GM12878 (cell line): ENCODE measurements around the gene STK4. TPM values are rescaled to one million over a fixed set of nuclear protein-coding genes. Genes with fewer than 3 reads are reported as not detected.
A peak's percentile ranks its signal among the peaks of the same experiment; 100 is the strongest.

Experiments
- ATAC-seq: fragments of 200-7000 bp; cut with Tn5 transposase; 3 replicates; pipeline ENCODE4 v1.9.1; 2020; ENCODE audit warnings: mild to moderate bottlenecking, moderate library complexity
- BruUV-seq: library from RNA; stranded (reverse); fragments of 400-500 nt; replicated peaks from 2 replicates; lab custom pipeline; 2021; lab: Mats Ljungman, UMichigan
- CTCF ChIA-PET: fragments of 300-600 bp; sonication (Branson Sonifier 250); formaldehyde crosslinking; extraction: SDS; loops from one replicate; lab custom pipeline; 2021; ENCODE audit warnings: inconsistent platforms; lab: Yijun Ruan, JAX
- POLR2A ChIA-PET: fragments of 350-600 bp; formaldehyde crosslinking; extraction: SDS; loops from one replicate; lab custom pipeline; 2021; ENCODE audit warnings: inconsistent platforms; lab: Charles Lee
- RAD21 ChIA-PET: fragments of 300-600 bp; sonication (Branson Sonifier 250); formaldehyde crosslinking; loops from one replicate; lab custom pipeline; 2023; ENCODE audit warnings: antibody characterized with exemption; ENCODE audit not compliant: unreplicated experiment; lab: Charles Lee
- SMC1A ChIA-PET: fragments of 300-600 bp; sonication (Branson Sonifier 250); formaldehyde crosslinking; loops from one replicate; lab custom pipeline; 2023; ENCODE audit not compliant: unreplicated experiment, uncharacterized antibody; lab: Charles Lee
- DNase-seq: peaks from one replicate; pipeline ENCODE4 v3.0.0-alpha.2; 2011; ENCODE audit warnings: low read depth, low spot score
- FAIRE-seq: peaks from 3 replicates; lab custom pipeline; 2011; peaks lifted over from hg19 to GRCh38; lab: Jason Lieb, UNC
- H2AFZ ChIP-seq: 2 replicates; pipeline ENCODE4 v1.6.0; 2011; ENCODE audit warnings: low read depth, low read length, control low read depth; ENCODE audit not compliant: control insufficient read depth
- H3K27ac ChIP-seq: 2 replicates; pipeline ENCODE4 v1.5.1; 2011; ENCODE audit warnings: control low read depth; ENCODE audit not compliant: control insufficient read depth, insufficient read depth
- H3K27me3 ChIP-seq, 2 experiments: replicated peaks in 1 of 2; 2 replicates each; pipeline versions ENCODE4 v1.6.0 to v1.6.1; 2011; ENCODE audit warnings: low read length in 1 of 2; ENCODE audit not compliant: control insufficient read depth in 2 of 2, insufficient read depth in 2 of 2
- H3K36me3 ChIP-seq, 2 experiments: 2 replicates each; pipeline ENCODE4 v1.5.1; 2011; ENCODE audit warnings: low read length in 1 of 2; ENCODE audit not compliant: control insufficient read depth in 2 of 2, insufficient read depth in 2 of 2
- H3K4me1 ChIP-seq: 2 replicates; pipeline ENCODE4 v1.6.1; 2011; ENCODE audit warnings: mild to moderate bottlenecking, low read length, moderate library complexity, mixed read lengths; ENCODE audit not compliant: control insufficient read depth, insufficient read depth
- H3K4me2 ChIP-seq: 2 replicates; pipeline ENCODE4 v1.6.0; 2011; ENCODE audit warnings: control low read depth; ENCODE audit not compliant: control insufficient read depth, insufficient read depth
- H3K4me3 ChIP-seq: fragments of 200-600 bp; sonication (generic); 2 replicates; pipeline ENCODE4 v1.5.1; 2016
- H3K79me2 ChIP-seq: 2 replicates; pipeline ENCODE4 v1.6.0; 2011; ENCODE audit warnings: low read length; ENCODE audit not compliant: control insufficient read depth, insufficient read depth
- H3K9ac ChIP-seq: 2 replicates; pipeline ENCODE4 v1.8.0; 2011; ENCODE audit warnings: low read length, control low read depth, mixed read lengths; ENCODE audit not compliant: control insufficient read depth, insufficient read depth
- H3K9me3 ChIP-seq: replicated peaks from 3 replicates; pipeline ENCODE4 v1.5.1; 2011; ENCODE audit warnings: mild to moderate bottlenecking, low read length; ENCODE audit not compliant: control insufficient read depth, insufficient read depth
- H4K20me1 ChIP-seq: 2 replicates; pipeline ENCODE4 v1.6.0; 2011; ENCODE audit not compliant: control insufficient read depth, insufficient read depth
- ATF7 ChIP-seq: fragments of 450-650 bp; IDR thresholded peaks from 2 replicates; pipeline ENCODE4 v1.6.1; 2016; ENCODE audit warnings: low read depth, mild to moderate bottlenecking
- CHD2 ChIP-seq: IDR thresholded peaks from 2 replicates; pipeline ENCODE4 v1.6.1; 2011; ENCODE audit warnings: low read depth, low read length, improper control_type of control experiment, borderline replicate concordance
- CREB1 ChIP-seq: IDR thresholded peaks from 2 replicates; pipeline ENCODE4 v1.6.1; 2012; ENCODE audit warnings: low read depth, mild to moderate bottlenecking, inconsistent platforms
- CREM ChIP-seq: IDR thresholded peaks from 2 replicates; pipeline ENCODE4 v1.6.1; 2014; ENCODE audit warnings: antibody characterized with exemption, low read depth
- EP300 ChIP-seq, 2 experiments: fragments of 150-350 bp in 1 of 2; IDR thresholded peaks; 2 replicates each; pipeline ENCODE4 v1.6.1; 2011 to 2012; ENCODE audit warnings: low read depth in 2 of 2, low read length in 2 of 2, borderline replicate concordance in 1 of 2, improper control_type of control experiment in 1 of 2, inconsistent platforms in 1 of 2; ENCODE audit not compliant: control insufficient read depth in 1 of 2
- FOXM1 ChIP-seq: IDR thresholded peaks from 2 replicates; pipeline ENCODE4 v1.6.1; 2012; ENCODE audit warnings: low read depth, mild to moderate bottlenecking, inconsistent platforms, low read length, moderate library complexity
- IKZF2 ChIP-seq, 2 experiments: fragments of 450-650 bp; IDR thresholded peaks; 2 replicates each; pipeline ENCODE4 v1.6.1; 2017; ENCODE audit warnings: mild to moderate bottlenecking in 2 of 2, moderate library complexity in 2 of 2
- IRF4 ChIP-seq: IDR thresholded peaks from 2 replicates; pipeline ENCODE4 v1.6.1; 2011; ENCODE audit warnings: low read depth, low read length
- JUNB ChIP-seq: IDR thresholded peaks from 2 replicates; pipeline ENCODE4 v1.6.1; 2016; ENCODE audit warnings: antibody characterized with exemption, mild to moderate bottlenecking
- JUND ChIP-seq: IDR thresholded peaks from 2 replicates; pipeline ENCODE4 v1.6.1; 2012; ENCODE audit warnings: low read depth, mild to moderate bottlenecking, low read length, improper control_type of control experiment, moderate library complexity
- MEF2B ChIP-seq: fragments of 450-650 bp; IDR thresholded peaks from 2 replicates; pipeline ENCODE4 v1.6.1; 2018; ENCODE audit warnings: mild to moderate bottlenecking, moderate library complexity; ENCODE audit not compliant: partially characterized antibody, poor library complexity, severe bottlenecking
- NFIC ChIP-seq: IDR thresholded peaks from 2 replicates; pipeline ENCODE4 v1.6.1; 2012; ENCODE audit warnings: low read depth, mild to moderate bottlenecking, inconsistent platforms, low read length, moderate library complexity
- NR2F1 ChIP-seq: fragments of 450-650 bp; conservative IDR thresholded peaks from 2 replicates; pipeline ENCODE4 v1.6.1; 2017; ENCODE audit warnings: mild to moderate bottlenecking
- RUNX3 ChIP-seq: IDR thresholded peaks from 2 replicates; pipeline ENCODE4 v1.6.1; 2012; ENCODE audit warnings: low read length, inconsistent platforms
- SPI1 ChIP-seq: IDR thresholded peaks from 2 replicates; pipeline ENCODE4 v1.6.1; 2011; ENCODE audit warnings: low read depth, mild to moderate bottlenecking, low read length, moderate library complexity, borderline replicate concordance; ENCODE audit not compliant: insufficient read depth
- TCF12 ChIP-seq: IDR thresholded peaks from 2 replicates; pipeline ENCODE4 v1.6.1; 2011; ENCODE audit warnings: low read depth, mild to moderate bottlenecking, low read length
- TCF7 ChIP-seq: IDR thresholded peaks from 2 replicates; pipeline ENCODE4 v1.6.1; 2014; ENCODE audit warnings: antibody characterized with exemption, borderline replicate concordance
- YY1 ChIP-seq: IDR thresholded peaks from 2 replicates; pipeline ENCODE4 v1.6.1; 2011; ENCODE audit warnings: low read depth, mild to moderate bottlenecking, low read length
- ZNF207 ChIP-seq: fragments of 450-650 bp; IDR thresholded peaks from 2 replicates; pipeline ENCODE4 v1.6.1; 2014; ENCODE audit warnings: antibody characterized with exemption, mild to moderate bottlenecking, borderline replicate concordance
- ZNF24 ChIP-seq: fragments of 450-650 bp; IDR thresholded peaks from 2 replicates; pipeline ENCODE4 v1.6.1; 2017; ENCODE audit warnings: antibody characterized with exemption, mild to moderate bottlenecking
- ZSCAN29 ChIP-seq: fragments of 450-650 bp; IDR thresholded peaks from 2 replicates; pipeline ENCODE4 v1.6.1; 2017; ENCODE audit warnings: mild to moderate bottlenecking, moderate library complexity
- WGBS: methylation state at CpG from one replicate; pipeline ENCODE4 v1.1.6; 2016; ENCODE audit warnings: low lambda C conversion rate; ENCODE audit not compliant: insufficient replicate concordance, insufficient coverage; ENCODE audit errors: missing lambda C conversion rate; 5-methylcytosine and 5-hydroxymethylcytosine counted together
- in situ Hi-C: fragments of 300-500 bp; cut with MboI; formaldehyde crosslinking; loops from 9 replicates; pipeline ENCODE4 v1.14.3; 2018; ENCODE audit warnings: mixed read lengths
- intact Hi-C: fragments of 100-400 bp; cut with micrococcal nuclease; formaldehyde crosslinking; loops from one replicate; pipeline ENCODE4 v1.14.2; 2022; ENCODE audit not compliant: unreplicated experiment
- polyA plus RNA-seq, 11 experiments: library from polyadenylated mRNA; depleted of rRNA in 4 of 11; unstranded in 6 of 11; stranded (reverse) in 5 of 11; fragments of >200 nt; fragmentation: Nextera tagmentation in 4 of 11; fragmentation: Illumina TruSeq in 1 of 11; extraction: Ambion mirVana in 4 of 11; extraction: Trizol in 1 of 11; gene quantifications; 1 replicate in 1 of 11; 2 replicates in 10 of 11; pipeline versions ENCODE4 v1.2.1 to v1.2.3, GENCODE V29; 2011 to 2016; ENCODE audit warnings: inconsistent platforms in 2 of 11, missing spikeins in 2 of 11, low read depth in 1 of 11
- total RNA-seq, 4 experiments: library from RNA; depleted of rRNA in 3 of 4; stranded (reverse); fragments of >200 nt in 3 of 4; fragmentation: Illumina TruSeq in 1 of 4; extraction: Trizol in 1 of 4; gene quantifications; 2 replicates each; pipeline versions ENCODE4 v1.2.1 to v1.2.3, GENCODE V29; 2013 to 2021
- TF ChIP-seq, protein P1 (sequence below): IDR thresholded peaks from 2 replicates; pipeline ENCODE4 v1.6.1; 2012; ENCODE audit warnings: low read length, inconsistent platforms

The STK4 gene
- total and polyA plus RNA-seq, 10 of the 15 experiments (the other 5 are each of a cell fraction or from before 2014, with no cell fraction given) = 24.0 to 135 (median 89.7) TPM

DNA sequence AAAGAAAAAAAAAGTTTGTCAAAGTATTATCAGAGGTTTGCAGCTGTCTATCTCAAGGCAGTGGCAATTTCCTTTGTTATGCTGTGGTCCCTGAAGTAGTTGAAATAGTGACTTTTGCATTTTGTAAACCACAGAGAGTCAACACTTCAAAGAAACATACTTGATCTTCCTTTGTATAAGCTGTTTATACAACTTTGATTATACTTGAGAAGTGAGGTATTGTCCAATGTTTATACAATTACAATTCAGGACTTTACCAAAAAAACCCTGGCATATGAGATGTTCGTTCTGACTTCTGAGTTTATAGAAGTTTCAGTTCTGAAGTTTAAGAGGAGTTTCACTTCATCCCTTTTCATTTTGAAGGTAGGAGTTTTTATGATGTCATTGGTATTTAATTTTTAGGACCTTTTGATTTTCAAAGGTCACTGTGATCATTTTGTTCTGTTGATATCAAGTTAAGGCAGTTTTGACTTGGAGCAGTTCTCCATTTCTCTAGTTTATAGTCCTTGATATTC, 4.0 kb downstream of the STK4 start:
- H3K4me1 ChIP-seq = peaks cover 2% of the 10 kb centered on the region; the same call in 1 of the 2 replicates
- peak overlapping the region; percentile 97 for H3K4me2 ChIP-seq
- H4K20me1 ChIP-seq = no peaks in the 10 kb centered on the region
- FAIRE-seq (no peak), DNase-seq (no peak), ATAC-seq (peak; percentile 7)
- H2AFZ ChIP-seq = no peak overlapping the region
- POLR2A ChIA-PET = interaction anchor here (0.6 to 5.7 kb wide), 6 partner anchors 9 to 452 kb away, joined by 3 to 48 read pairs (median 6); partner anchors contain the start of gene TOMM34
- peak overlapping the region; percentile 46 for H3K9ac ChIP-seq
- 0% methylated on average over 1 of the region's 1 CpG for WGBS
- H3K36me3 ChIP-seq = peaks cover 7 to 21% of the 10 kb centered on the region in 2 experiments
- in situ Hi-C loops (no loop called here), intact Hi-C loops (no loop called here)
- RAD21 ChIA-PET = interaction anchor here (0.6 to 3.8 kb wide), 6 partner anchors 9 to 398 kb away, joined by 3 to 24 read pairs (median 7); partner anchors contain the start of gene TOMM34
- SMC1A ChIA-PET = interaction anchor here (1.0 to 3.1 kb wide), 8 partner anchors 8 to 82 kb away, joined by 3 to 18 read pairs (median 7); partner anchors contain the start of gene TOMM34
- peak overlapping the region; percentile 95 for H3K27ac ChIP-seq
- TF ChIP-seq, protein P1, sequence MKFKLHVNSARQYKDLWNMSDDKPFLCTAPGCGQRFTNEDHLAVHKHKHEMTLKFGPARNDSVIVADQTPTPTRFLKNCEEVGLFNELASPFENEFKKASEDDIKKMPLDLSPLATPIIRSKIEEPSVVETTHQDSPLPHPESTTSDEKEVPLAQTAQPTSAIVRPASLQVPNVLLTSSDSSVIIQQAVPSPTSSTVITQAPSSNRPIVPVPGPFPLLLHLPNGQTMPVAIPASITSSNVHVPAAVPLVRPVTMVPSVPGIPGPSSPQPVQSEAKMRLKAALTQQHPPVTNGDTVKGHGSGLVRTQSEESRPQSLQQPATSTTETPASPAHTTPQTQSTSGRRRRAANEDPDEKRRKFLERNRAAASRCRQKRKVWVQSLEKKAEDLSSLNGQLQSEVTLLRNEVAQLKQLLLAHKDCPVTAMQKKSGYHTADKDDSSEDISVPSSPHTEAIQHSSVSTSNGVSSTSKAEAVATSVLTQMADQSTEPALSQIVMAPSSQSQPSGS = peak; percentile 75
- TF ChIP-seq CREM (peak; percentile 49; the same call in 1 of the 2 replicates), FOXM1 (peak; percentile 18; the same call in 1 of the 2 replicates), TCF12 (0 out of 2 replicates have a peak, but pooled peaks have one; percentile 16), ZNF207 (no peak), JUND (no peak), ZNF24 (0 out of 2 replicates have a peak, but pooled peaks have one; percentile 59), EP300 (IDR thresholded peaks at IDR 0.05; ENCODE audit: borderline replicate concordance in 1 of 2, control insufficient read depth in 1 of 2, low read depth in 2 of 2, low read length in 2 of 2) (0 out of 4 replicates have a peak, but pooled peaks of 1 of the 2 experiments have one; percentile 29), YY1 (no peak), MEF2B (no peak), IRF4 (0 out of 2 replicates have a peak, but pooled peaks have one; percentile 18), ZSCAN29 (no peak), JUNB (peak; percentile 62), IKZF2 (IDR thresholded peaks at IDR 0.05) (0 out of 4 replicates have a peak, but pooled peaks have one; percentile 4 to 23), RUNX3 (peak; percentile 61), ATF7 (peak; percentile 98), TCF7 (0 out of 2 replicates have a peak, but pooled peaks have one; percentile 14), NFIC (peak; percentile 48; the same call in 1 of the 2 replicates), SPI1 (peak; percentile 31; the same call in 1 of the 2 replicates), NR2F1 (peak; percentile 75), CHD2 (0 out of 2 replicates have a peak, but pooled peaks have one; percentile 27), CREB1 (0 out of 2 replicates have a peak, but pooled peaks have one; percentile 49)
- no peaks in the 10 kb centered on the region for H3K9me3 ChIP-seq
- H3K4me3 ChIP-seq = peak overlapping the region; percentile 54
- H3K79me2 ChIP-seq = peaks cover 91% of the 10 kb centered on the region
- no peaks in the 10 kb centered on the region for H3K27me3 ChIP-seq
- CTCF ChIA-PET = interaction anchor here (1.0 to 2.0 kb wide), 8 partner anchors 9 to 109 kb away, joined by 3 to 11 read pairs (median 6); partner anchors contain the start of gene TOMM34
- no TSS peak for BruUV-seq
